Measurements from ENCODE around the gene SGSM2. TPM values are rescaled to one million over a fixed set of nuclear protein-coding genes. Genes with fewer than 3 reads are reported as not detected.

Gene SGSM2
- total and polyA plus RNA-seq, 2 of the 8 experiments (the other 6 are each of a cell fraction or from before 2014, with no cell fraction given), result 44.5 to 77.7 TPM

DNA sequence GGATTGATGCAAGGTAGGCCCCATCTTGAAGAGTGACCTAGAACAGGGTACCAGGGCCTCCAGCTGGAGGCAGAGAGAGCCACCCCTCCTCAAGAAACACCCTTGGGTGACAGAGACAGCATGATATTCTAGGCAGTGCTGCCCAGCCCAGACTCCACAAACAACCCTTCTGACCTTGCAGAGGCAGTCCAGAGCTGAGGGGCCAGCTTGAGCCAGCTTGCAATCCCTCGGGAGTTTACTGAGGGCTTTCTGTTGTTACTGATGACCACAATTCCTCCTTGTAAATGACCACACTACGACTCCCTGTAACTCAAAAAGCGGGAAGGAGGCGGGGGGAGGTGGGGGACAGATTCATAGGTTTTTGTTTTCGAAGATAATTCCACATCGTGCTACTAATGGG, 82.2 kb downstream of the SGSM2 start:
- Histone ChIP-seq H3K9me3 (ENCODE audit: insufficient read depth in 2 of 2, low read depth in 1 of 2, low read length in 1 of 2) (no peaks in the 10 kb centered on the region), H3K23ac (ENCODE audit: insufficient read length) (no peak overlapping the region), H3K18ac (ENCODE audit: extremely low read depth, low read length) (no peak overlapping the region), H4K91ac (replicated peaks; ENCODE audit: insufficient read length, low read length) (no peak overlapping the region), H3K4ac (replicated peaks; ENCODE audit: insufficient read length, low read depth, low read length) (no peak overlapping the region), H3K27me3 (replicated peaks in 1 of 4; ENCODE audit: control insufficient read depth in 3 of 4, extremely low read depth in 1 of 4, insufficient read depth in 3 of 4, low read length in 3 of 4) (no peaks in the 10 kb centered on the region), H4K5ac (ENCODE audit: insufficient read length, low read depth, low read length) (no peak overlapping the region), H2BK5ac (ENCODE audit: low read depth, low read length) (no peak overlapping the region), H2BK120ac (replicated peaks; ENCODE audit: low read depth, low read length) (no peak overlapping the region), H3K56ac (replicated peaks; ENCODE audit: insufficient read length, low read depth, low read length) (no peak overlapping the region), H3K79me1 (ENCODE audit: low read depth, low read length) (peaks cover 3% of the 10 kb centered on the region; the same call in 1 of the 2 replicates), H2BK15ac (ENCODE audit: low read length) (no peak overlapping the region), H4K20me1 (replicated peaks in 1 of 2; ENCODE audit: control insufficient read depth in 1 of 2, insufficient read depth in 2 of 2, low read length in 2 of 2) (peaks cover 4 to 5% of the 10 kb centered on the region in 2 experiments), H4K8ac (ENCODE audit: extremely low read depth, insufficient read depth, low read length) (no peak overlapping the region), H3K27ac (ENCODE audit: low read depth, low read length) (no peak overlapping the region), H3K4me2 (ENCODE audit: insufficient read depth in 1 of 2, low read depth in 2 of 2, low read length in 2 of 2) (no peak overlapping the region), H3K23me2 (ENCODE audit: low read depth, low read length) (no peaks in the 10 kb centered on the region), H3K36me3 (ENCODE audit: control insufficient read depth in 2 of 4, insufficient read depth in 4 of 4, low read length in 3 of 4) (peaks cover 6 to 30% (median 15%) of the 10 kb centered on the region in 4 experiments; a peak in 6 of 8 replicates), H3K4me1 (replicated peaks in 1 of 4; ENCODE audit: control insufficient read depth in 3 of 4, insufficient read depth in 4 of 4, low read length in 3 of 4) (no peaks in the 10 kb centered on the region), H3K79me2 (ENCODE audit: control insufficient read depth in 1 of 2, insufficient read depth in 2 of 2, low read length in 2 of 2) (no peaks in the 10 kb centered on the region), H2BK12ac (ENCODE audit: low read depth, low read length) (no peak overlapping the region), H3K4me3 (ENCODE audit: extremely low read depth in 1 of 4, insufficient read depth in 2 of 4, low read depth in 3 of 4, low read length in 4 of 4) (no peak overlapping the region), H2BK20ac (ENCODE audit: low read length) (no peak overlapping the region), H3K14ac (ENCODE audit: insufficient read length) (no peak overlapping the region), H3K9ac (replicated peaks in 1 of 4; ENCODE audit: extremely low read depth in 1 of 4, low read depth in 3 of 4, low read length in 3 of 4) (no peak overlapping the region), H2AK5ac (ENCODE audit: low read depth, low read length) (no peak overlapping the region), H2AFZ (ENCODE audit: low read length) (no peak overlapping the region)
- ChIA-PET POLR2A (ENCODE audit: partially characterized antibody) (interaction anchor here (1.1 to 1.9 kb wide), 4 partner anchors 18 to 36 kb away, joined by 3 to 6 read pairs (median 3); no protein-coding TSS in a partner anchor), CTCF (ENCODE audit: partially characterized antibody) (interaction anchor here (0.7 to 8.3 kb wide), 8 partner anchors 13 to 93 kb away, joined by 3 to 216 read pairs (median 4); no protein-coding TSS in a partner anchor)
- FAIRE-seq (no peak), DNase-seq (ENCODE audit: low read depth in 1 of 2, low spot score in 2 of 2) (no peak)
- WGBS, 2 experiments (ENCODE audit: extremely low coverage in 1 of 2, insufficient coverage in 1 of 2, insufficient read length in 1 of 2, insufficient replicate concordance in 2 of 2, low coverage in 1 of 2, low lambda C conversion rate in 2 of 2, missing lambda C conversion rate in 1 of 2), result 91% methylated on average over 6 of the region's 6 CpGs; no CpG with 5 or more reads in 1 of the 2 experiments
- TF ChIP-seq TEAD4 (IDR thresholded peaks at IDR 0.05; ENCODE audit: low read depth, low read length) (no peak), TAF7 (optimal IDR thresholded peaks at IDR 0.05; ENCODE audit: borderline replicate concordance, low read depth, low read length) (no peak), EP300 (IDR thresholded peaks at IDR 0.05; ENCODE audit: borderline replicate concordance in 1 of 2, low read depth in 2 of 2, low read length in 2 of 2) (no peak), KDM4A (IDR thresholded peaks at IDR 0.05; ENCODE audit: low read depth, low read length, severe bottlenecking) (no peak), SIX5 (IDR thresholded peaks at IDR 0.05; ENCODE audit: low read depth, low read length) (no peak), SRF (IDR thresholded peaks at IDR 0.05; ENCODE audit: low read depth, low read length) (no peak), NRF1 (IDR thresholded peaks at IDR 0.05; ENCODE audit: low read depth, low read length) (no peak)

Data from H1 (cell line).